Astrocyte (in vitro differentiated cells and primary cell): Measurements from ENCODE around the gene ALDH1A3. TPM values are rescaled to one million over a fixed set of nuclear protein-coding genes. Genes with fewer than 3 reads are reported as not detected.

Experiments used
- DNase-seq: peaks from one replicate; pipeline ENCODE4 v3.0.0-alpha.2; 2010; ENCODE audit warnings: low read depth
- FAIRE-seq: peaks from 2 replicates; lab custom pipeline; 2011; peaks lifted over from hg19 to GRCh38; lab: Jason Lieb, UNC
- H2AFZ ChIP-seq: 2 replicates; pipeline ENCODE4 v1.6.0; 2012; ENCODE audit warnings: low read depth, low read length, inconsistent platforms
- H3K27ac ChIP-seq: 2 replicates; pipeline ENCODE4 v1.5.1; 2011; ENCODE audit warnings: low read depth, low read length, inconsistent platforms
- H3K27me3 ChIP-seq: 2 replicates; pipeline ENCODE4 v1.6.0; 2011; ENCODE audit warnings: low read length, inconsistent platforms; ENCODE audit not compliant: insufficient read depth
- H3K36me3 ChIP-seq: 2 replicates; pipeline ENCODE4 v1.5.1; 2011; ENCODE audit warnings: low read length, inconsistent platforms; ENCODE audit not compliant: insufficient read depth
- H3K4me1 ChIP-seq: 2 replicates; pipeline ENCODE4 v1.5.1; 2011; ENCODE audit warnings: low read length, inconsistent platforms; ENCODE audit not compliant: insufficient read depth
- H3K4me2 ChIP-seq: 2 replicates; pipeline ENCODE4 v1.6.0; 2012; ENCODE audit warnings: low read length, inconsistent platforms
- H3K4me3 ChIP-seq: 2 replicates; pipeline ENCODE4 v1.5.1; 2011; ENCODE audit warnings: low read depth, mild to moderate bottlenecking, low read length, inconsistent platforms; ENCODE audit not compliant: insufficient read depth
- H3K79me2 ChIP-seq: 2 replicates; pipeline ENCODE4 v1.6.0; 2012; ENCODE audit warnings: mild to moderate bottlenecking, low read length, inconsistent platforms; ENCODE audit not compliant: insufficient read depth
- H3K9ac ChIP-seq: 2 replicates; pipeline ENCODE4 v1.6.0; 2012; ENCODE audit warnings: mild to moderate bottlenecking, low read length, inconsistent platforms
- H3K9me3 ChIP-seq: 2 replicates; pipeline ENCODE4 v1.5.1; 2012; ENCODE audit warnings: low read depth, mild to moderate bottlenecking, low read length, inconsistent platforms; ENCODE audit not compliant: insufficient read depth
- H4K20me1 ChIP-seq: 2 replicates; pipeline ENCODE4 v1.6.0; 2012; ENCODE audit warnings: low read length, inconsistent platforms; ENCODE audit not compliant: insufficient read depth
- H3K27ac Mint-ChIP-seq: one replicate; pipeline ENCODE4 v1.8.0; 2021; ENCODE audit warnings: mild to moderate bottlenecking, mixed read lengths; ENCODE audit not compliant: unreplicated experiment
- H3K27me3 Mint-ChIP-seq: one replicate; pipeline ENCODE4 v1.8.0; 2021; ENCODE audit warnings: low read depth, mixed read lengths; ENCODE audit not compliant: unreplicated experiment
- H3K36me3 Mint-ChIP-seq: one replicate; pipeline ENCODE4 v1.8.0; 2021; ENCODE audit warnings: low read depth, mixed read lengths; ENCODE audit not compliant: unreplicated experiment
- H3K4me1 Mint-ChIP-seq: one replicate; pipeline ENCODE4 v1.8.0; 2021; ENCODE audit warnings: low read depth, mixed read lengths; ENCODE audit not compliant: unreplicated experiment
- H3K4me3 Mint-ChIP-seq: one replicate; pipeline ENCODE4 v1.8.0; 2021; ENCODE audit warnings: mild to moderate bottlenecking, moderate library complexity, mixed read lengths; ENCODE audit not compliant: unreplicated experiment
- H3K9me3 Mint-ChIP-seq: one replicate; pipeline ENCODE4 v1.8.0; 2021; ENCODE audit warnings: mild to moderate bottlenecking, mixed read lengths; ENCODE audit not compliant: unreplicated experiment
- EZH2 ChIP-seq: IDR thresholded peaks from 2 replicates; pipeline ENCODE4 v1.6.1; 2012; ENCODE audit warnings: mild to moderate bottlenecking, low read length, inconsistent platforms; ENCODE audit not compliant: insufficient read depth
- total RNA-seq: library from RNA; stranded (reverse); gene quantifications from 2 replicates; pipeline ENCODE4 v1.2.1, GENCODE V29; 2021
- TF ChIP-seq, protein P1 (sequence below): IDR thresholded peaks from 2 replicates; pipeline ENCODE4 v1.5.1; 2011; ENCODE audit warnings: low read depth, mild to moderate bottlenecking, inconsistent platforms, low read length, moderate library complexity; ENCODE audit not compliant: insufficient read depth

ALDH1A3 gene
- total RNA-seq, 1 donor from 2014 or later: 0.95 TPM

DNA sequence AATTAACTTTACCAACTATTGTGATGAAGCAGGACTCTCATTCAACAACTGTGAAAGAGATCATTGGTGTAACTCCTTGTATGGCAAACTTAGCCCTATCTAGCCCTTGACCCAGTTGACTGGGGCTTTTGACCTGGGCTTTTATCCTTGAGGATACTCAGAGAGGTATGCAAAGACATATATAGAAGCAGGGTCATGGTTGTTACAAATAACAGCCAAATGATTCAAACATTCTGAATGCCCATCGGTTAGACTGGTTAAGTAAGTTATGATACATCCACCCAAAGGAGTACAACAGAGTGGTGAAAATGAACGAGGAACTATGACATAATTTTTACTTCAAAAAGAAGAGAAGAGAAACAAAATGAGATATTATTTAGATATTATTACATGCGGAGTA, 38.2 kb upstream of the ALDH1A3 start:
- H2AFZ ChIP-seq: no peak overlapping the region
- H3K4me1 ChIP-seq: no peaks in the 10 kb centered on the region
- no peaks in the 10 kb centered on the region for H3K79me2 ChIP-seq
- FAIRE-seq (no peak), DNase-seq (no peak)
- peaks cover 2% of the 10 kb centered on the region for H3K9me3 ChIP-seq
- Mint-ChIP-seq H3K9me3 (no peaks in the 10 kb centered on the region), H3K4me1 (no peaks in the 10 kb centered on the region), H3K27me3 (peaks cover 5% of the 10 kb centered on the region), H3K4me3 (no peak overlapping the region), H3K36me3 (no peaks in the 10 kb centered on the region), H3K27ac (no peak overlapping the region)
- no peaks in the 10 kb centered on the region for H3K36me3 ChIP-seq
- H3K27me3 ChIP-seq: no peaks in the 10 kb centered on the region
- TF ChIP-seq EZH2: no peak
- TF ChIP-seq, protein P1, sequence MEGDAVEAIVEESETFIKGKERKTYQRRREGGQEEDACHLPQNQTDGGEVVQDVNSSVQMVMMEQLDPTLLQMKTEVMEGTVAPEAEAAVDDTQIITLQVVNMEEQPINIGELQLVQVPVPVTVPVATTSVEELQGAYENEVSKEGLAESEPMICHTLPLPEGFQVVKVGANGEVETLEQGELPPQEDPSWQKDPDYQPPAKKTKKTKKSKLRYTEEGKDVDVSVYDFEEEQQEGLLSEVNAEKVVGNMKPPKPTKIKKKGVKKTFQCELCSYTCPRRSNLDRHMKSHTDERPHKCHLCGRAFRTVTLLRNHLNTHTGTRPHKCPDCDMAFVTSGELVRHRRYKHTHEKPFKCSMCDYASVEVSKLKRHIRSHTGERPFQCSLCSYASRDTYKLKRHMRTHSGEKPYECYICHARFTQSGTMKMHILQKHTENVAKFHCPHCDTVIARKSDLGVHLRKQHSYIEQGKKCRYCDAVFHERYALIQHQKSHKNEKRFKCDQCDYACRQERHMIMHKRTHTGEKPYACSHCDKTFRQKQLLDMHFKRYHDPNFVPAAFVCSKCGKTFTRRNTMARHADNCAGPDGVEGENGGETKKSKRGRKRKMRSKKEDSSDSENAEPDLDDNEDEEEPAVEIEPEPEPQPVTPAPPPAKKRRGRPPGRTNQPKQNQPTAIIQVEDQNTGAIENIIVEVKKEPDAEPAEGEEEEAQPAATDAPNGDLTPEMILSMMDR: no peak
- H3K4me3 ChIP-seq: no peak overlapping the region
- H3K9ac ChIP-seq: no peak overlapping the region
- no peaks in the 10 kb centered on the region for H4K20me1 ChIP-seq
- H3K4me2 ChIP-seq: no peak overlapping the region
- H3K27ac ChIP-seq: no peak overlapping the region

DNA sequence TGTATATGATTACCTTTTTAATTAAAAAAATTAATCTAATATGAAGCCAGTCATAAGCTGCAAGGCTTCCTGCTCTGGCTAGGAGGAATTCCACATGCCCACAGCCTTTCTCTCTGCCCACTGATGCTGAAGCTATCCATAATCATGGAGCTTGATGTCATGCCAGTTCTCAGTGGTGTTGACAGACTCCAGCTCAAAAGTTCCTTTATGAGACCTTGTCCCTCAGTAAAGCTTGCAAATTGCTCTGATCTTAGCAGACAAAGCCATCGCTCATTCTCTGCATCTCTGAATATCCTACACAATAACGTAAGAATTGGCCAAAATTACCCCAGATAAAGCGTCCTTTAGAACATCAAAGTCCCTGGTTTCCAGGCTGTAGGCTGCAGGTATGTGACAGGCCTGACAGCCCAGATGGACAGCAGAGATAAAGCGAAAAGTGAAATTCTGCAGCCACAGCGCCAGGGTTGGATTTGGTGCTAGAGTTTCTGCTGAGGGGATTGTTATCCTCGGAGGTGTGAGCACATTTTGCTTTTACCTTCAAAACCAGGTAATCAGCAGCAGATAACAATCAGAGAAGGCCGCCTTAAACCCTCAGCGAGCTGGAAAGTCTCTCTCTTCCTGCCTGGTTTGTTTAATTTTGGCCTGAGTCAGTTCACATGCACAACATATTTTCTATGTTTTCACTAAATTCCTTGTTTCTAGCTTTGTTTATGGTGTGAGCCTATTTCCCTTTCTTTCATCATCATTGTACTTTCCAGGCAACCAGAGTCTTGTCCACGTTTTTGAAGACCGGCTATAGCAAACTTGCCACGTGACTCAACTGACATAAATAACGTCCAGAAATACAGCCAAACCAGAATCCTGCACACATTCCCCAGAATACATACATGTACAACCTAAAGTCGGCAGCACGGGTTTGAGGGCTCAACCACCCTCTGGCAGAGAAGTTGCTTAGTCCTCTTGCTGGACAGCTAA, 36.6 kb upstream of the ALDH1A3 start:
- Histone ChIP-seq H3K27ac (no peak overlapping the region), H3K9me3 (no peaks in the 10 kb centered on the region), H3K27me3 (no peaks in the 10 kb centered on the region), H4K20me1 (no peaks in the 10 kb centered on the region), H3K79me2 (no peaks in the 10 kb centered on the region), H3K9ac (no peak overlapping the region), H3K4me3 (no peak overlapping the region), H3K4me1 (no peaks in the 10 kb centered on the region), H3K36me3 (no peaks in the 10 kb centered on the region), H3K4me2 (no peak overlapping the region), H2AFZ (no peak overlapping the region)
- no peak for TF ChIP-seq EZH2
- TF ChIP-seq, protein P1: no peak
- Mint-ChIP-seq H3K4me1 (no peaks in the 10 kb centered on the region), H3K36me3 (no peaks in the 10 kb centered on the region), H3K4me3 (no peak overlapping the region), H3K9me3 (no peaks in the 10 kb centered on the region), H3K27me3 (peaks cover 5% of the 10 kb centered on the region), H3K27ac (no peak overlapping the region)
- no peak for DNase-seq
- no peak for FAIRE-seq

DNA sequence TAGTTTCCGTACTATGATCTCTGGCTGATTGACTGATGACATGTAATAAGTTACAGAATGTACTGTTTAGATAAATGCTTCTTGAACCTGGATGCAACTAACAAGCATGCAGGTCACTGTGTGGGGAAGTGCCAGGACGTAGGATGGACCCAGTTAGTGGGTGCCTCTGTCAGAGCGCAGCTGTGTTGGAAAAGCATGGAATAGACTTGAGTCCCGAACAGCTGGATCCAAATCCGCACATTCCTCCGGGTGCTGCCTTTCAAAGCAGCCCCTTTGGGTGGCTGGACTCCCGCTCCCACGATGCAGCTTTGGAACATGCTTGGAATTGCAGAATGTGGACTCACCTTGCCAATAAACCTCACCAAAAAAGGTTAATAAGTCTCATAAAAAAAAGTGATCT, 35.5 kb upstream of the ALDH1A3 start:
- FAIRE-seq: no peak
- H3K36me3 Mint-ChIP-seq: no peaks in the 10 kb centered on the region
- H2AFZ ChIP-seq: no peak overlapping the region

More for the DNA sequence above, 35.5 kb upstream of the ALDH1A3 start:
- Histone ChIP-seq H3K36me3 (no peaks in the 10 kb centered on the region), H3K27ac (no peak overlapping the region), H3K4me2 (no peak overlapping the region), H3K79me2 (no peaks in the 10 kb centered on the region), H4K20me1 (no peaks in the 10 kb centered on the region), H3K27me3 (no peaks in the 10 kb centered on the region), H3K4me1 (peaks cover 3% of the 10 kb centered on the region), H3K9ac (no peak overlapping the region), H3K4me3 (no peak overlapping the region), H3K9me3 (no peaks in the 10 kb centered on the region)
- Mint-ChIP-seq H3K4me3 (no peak overlapping the region), H3K9me3 (no peaks in the 10 kb centered on the region), H3K4me1 (no peaks in the 10 kb centered on the region), H3K27ac (no peak overlapping the region), H3K27me3 (peaks cover 8% of the 10 kb centered on the region)
- no peak for DNase-seq
- TF ChIP-seq EZH2: no peak
